ENCODE data around the gene SUCLG2. TPM values are rescaled to one million over a fixed set of nuclear protein-coding genes. Genes with fewer than 3 reads are reported as not detected.

The SUCLG2 gene
- total and polyA plus RNA-seq, 9 of the 15 experiments (the other 6 are each of a cell fraction or from before 2014, with no cell fraction given): 10.1 to 41.4 (median 29.0) TPM

DNA sequence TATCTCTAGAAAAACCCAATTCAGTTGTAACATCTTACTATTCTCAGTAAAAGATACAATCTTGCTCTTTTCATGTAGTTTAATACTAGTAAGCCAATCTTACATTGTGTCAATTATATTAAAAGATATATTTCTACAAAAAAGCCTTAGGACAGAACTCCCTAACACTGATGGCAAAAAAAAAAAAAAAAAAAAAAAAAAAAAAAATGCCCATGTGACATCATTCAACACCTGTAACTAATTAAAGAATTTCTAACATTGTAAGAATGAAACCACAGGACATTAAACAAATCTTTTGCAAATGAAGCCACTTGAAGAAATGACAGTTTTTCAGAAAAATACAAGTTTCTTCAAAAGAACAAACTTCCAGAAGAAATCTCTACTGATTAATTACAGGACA lies 119.8 kb downstream of the SUCLG2 start:
- no peaks in the 10 kb centered on the region for H4K20me1 ChIP-seq (replicated peaks; ENCODE audit: control insufficient read depth, insufficient read depth, low read length)
- no peak overlapping the region for H2AFZ ChIP-seq (ENCODE audit: low read depth, low read length)
- H3K9ac ChIP-seq (ENCODE audit: insufficient read depth in 1 of 2, low read depth in 2 of 2, low read length in 2 of 2): no peak overlapping the region
- no peaks in the 10 kb centered on the region for H3K27me3 ChIP-seq (ENCODE audit: control insufficient read depth in 2 of 2, insufficient read depth in 2 of 2, low read length in 2 of 2)
- no peak for TF ChIP-seq TCF7 (IDR thresholded peaks at IDR 0.05; ENCODE audit: borderline replicate concordance)
- TF ChIP-seq, protein P1, sequence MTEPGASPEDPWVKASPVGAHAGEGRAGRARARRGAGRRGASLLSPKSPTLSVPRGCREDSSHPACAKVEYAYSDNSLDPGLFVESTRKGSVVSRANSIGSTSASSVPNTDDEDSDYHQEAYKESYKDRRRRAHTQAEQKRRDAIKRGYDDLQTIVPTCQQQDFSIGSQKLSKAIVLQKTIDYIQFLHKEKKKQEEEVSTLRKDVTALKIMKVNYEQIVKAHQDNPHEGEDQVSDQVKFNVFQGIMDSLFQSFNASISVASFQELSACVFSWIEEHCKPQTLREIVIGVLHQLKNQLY (CRISPR knock-in tag; conservative IDR thresholded peaks at IDR 0.05): no peak
- TF ChIP-seq FOXM1 (IDR thresholded peaks at IDR 0.05; ENCODE audit: low read depth): no peak
- no peak for TF ChIP-seq FOXM1 (CRISPR knock-in tag; IDR thresholded peaks at IDR 0.05; ENCODE audit: low read depth)
- no peak for TF ChIP-seq CBX5 (IDR thresholded peaks at IDR 0.05; ENCODE audit: borderline replicate concordance, low read depth)
- TF ChIP-seq, protein P2, sequence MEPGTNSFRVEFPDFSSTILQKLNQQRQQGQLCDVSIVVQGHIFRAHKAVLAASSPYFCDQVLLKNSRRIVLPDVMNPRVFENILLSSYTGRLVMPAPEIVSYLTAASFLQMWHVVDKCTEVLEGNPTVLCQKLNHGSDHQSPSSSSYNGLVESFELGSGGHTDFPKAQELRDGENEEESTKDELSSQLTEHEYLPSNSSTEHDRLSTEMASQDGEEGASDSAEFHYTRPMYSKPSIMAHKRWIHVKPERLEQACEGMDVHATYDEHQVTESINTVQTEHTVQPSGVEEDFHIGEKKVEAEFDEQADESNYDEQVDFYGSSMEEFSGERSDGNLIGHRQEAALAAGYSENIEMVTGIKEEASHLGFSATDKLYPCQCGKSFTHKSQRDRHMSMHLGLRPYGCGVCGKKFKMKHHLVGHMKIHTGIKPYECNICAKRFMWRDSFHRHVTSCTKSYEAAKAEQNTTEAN (CRISPR knock-in tag; IDR thresholded peaks at IDR 0.05): no peak
- no peak for TF ChIP-seq PCBP1 (IDR thresholded peaks at IDR 0.05; ENCODE audit: low read depth, low read length, poor library complexity, severe bottlenecking)
- no peak for TF ChIP-seq ZNF444 (CRISPR knock-in tag; IDR thresholded peaks at IDR 0.05)
- no peak for TF ChIP-seq GTF2F1 (IDR thresholded peaks at IDR 0.05; ENCODE audit: low read depth, low read length)
- no peak for TF ChIP-seq ZNF764 (CRISPR knock-in tag; IDR thresholded peaks at IDR 0.05; ENCODE audit: low read depth)
- TF ChIP-seq, protein P3, sequence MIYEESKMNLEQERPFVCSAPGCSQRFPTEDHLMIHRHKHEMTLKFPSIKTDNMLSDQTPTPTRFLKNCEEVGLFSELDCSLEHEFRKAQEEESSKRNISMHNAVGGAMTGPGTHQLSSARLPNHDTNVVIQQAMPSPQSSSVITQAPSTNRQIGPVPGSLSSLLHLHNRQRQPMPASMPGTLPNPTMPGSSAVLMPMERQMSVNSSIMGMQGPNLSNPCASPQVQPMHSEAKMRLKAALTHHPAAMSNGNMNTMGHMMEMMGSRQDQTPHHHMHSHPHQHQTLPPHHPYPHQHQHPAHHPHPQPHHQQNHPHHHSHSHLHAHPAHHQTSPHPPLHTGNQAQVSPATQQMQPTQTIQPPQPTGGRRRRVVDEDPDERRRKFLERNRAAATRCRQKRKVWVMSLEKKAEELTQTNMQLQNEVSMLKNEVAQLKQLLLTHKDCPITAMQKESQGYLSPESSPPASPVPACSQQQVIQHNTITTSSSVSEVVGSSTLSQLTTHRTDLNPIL (CRISPR knock-in tag; IDR thresholded peaks at IDR 0.05): no peak
- no peak for TF ChIP-seq C11orf30 (IDR thresholded peaks at IDR 0.05; ENCODE audit: low read depth)
- TF ChIP-seq WHSC1 (IDR thresholded peaks at IDR 0.05; ENCODE audit: low read length): no peak
- TF ChIP-seq HNRNPL (IDR thresholded peaks at IDR 0.05; ENCODE audit: low read depth, low read length): no peak
- no peak for TF ChIP-seq CREB1 (IDR thresholded peaks at IDR 0.05)
- TF ChIP-seq CREB1 (CRISPR knock-in tag; IDR thresholded peaks at IDR 0.05): no peak
- TF ChIP-seq PHF21A (IDR thresholded peaks at IDR 0.05; ENCODE audit: borderline replicate concordance, low read depth): no peak
- TF ChIP-seq, protein P4, sequence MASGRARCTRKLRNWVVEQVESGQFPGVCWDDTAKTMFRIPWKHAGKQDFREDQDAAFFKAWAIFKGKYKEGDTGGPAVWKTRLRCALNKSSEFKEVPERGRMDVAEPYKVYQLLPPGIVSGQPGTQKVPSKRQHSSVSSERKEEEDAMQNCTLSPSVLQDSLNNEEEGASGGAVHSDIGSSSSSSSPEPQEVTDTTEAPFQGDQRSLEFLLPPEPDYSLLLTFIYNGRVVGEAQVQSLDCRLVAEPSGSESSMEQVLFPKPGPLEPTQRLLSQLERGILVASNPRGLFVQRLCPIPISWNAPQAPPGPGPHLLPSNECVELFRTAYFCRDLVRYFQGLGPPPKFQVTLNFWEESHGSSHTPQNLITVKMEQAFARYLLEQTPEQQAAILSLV (tag; IDR thresholded peaks at IDR 0.05): no peak
- TF ChIP-seq FOXJ2 (tag; IDR thresholded peaks at IDR 0.05): no peak
- TF ChIP-seq KDM2B (CRISPR knock-in tag; IDR thresholded peaks at IDR 0.05): no peak
- no peak overlapping the region for H3K4me2 ChIP-seq (ENCODE audit: insufficient read depth, low read length)
- H3K36me3 ChIP-seq (ENCODE audit: control insufficient read depth, insufficient read depth, low read length): no peaks in the 10 kb centered on the region
- no peaks in the 10 kb centered on the region for H3K9me1 ChIP-seq (ENCODE audit: control insufficient read depth, insufficient read depth, low read length)
- no peaks in the 10 kb centered on the region for H3K4me1 ChIP-seq (replicated peaks in 1 of 2; ENCODE audit: control insufficient read depth in 2 of 2, insufficient read depth in 2 of 2, low read length in 2 of 2)
- no peaks in the 10 kb centered on the region for H3K79me2 ChIP-seq (ENCODE audit: control insufficient read depth, insufficient read depth, low read length)
- no peaks in the 10 kb centered on the region for H3K9me3 ChIP-seq (replicated peaks; ENCODE audit: control insufficient read depth, insufficient read depth, low read depth, low read length)
- DNase-seq (ENCODE audit: extremely low read depth in 1 of 4, low spot score in 3 of 4) (no peak), FAIRE-seq (no peak), ATAC-seq (no peak)
- POLR2A ChIA-PET: no interaction called here
- in situ Hi-C loops (cut with MboI): no loop called here
- H3K27ac ChIP-seq (ENCODE audit: extremely low read depth, low read depth, low read length): no peak overlapping the region
- no peak overlapping the region for H3K4me3 ChIP-seq
- CTCF ChIA-PET (ENCODE audit: low intra/inter-chr PET ratio): no interaction called here
- intact Hi-C loops (cut with micrococcal nuclease): no loop called here
- no TSS peak for BruUV-seq (replicated peaks)

Measured in K562 (cell line).